ENCODE data around the gene FBN1.

DNA sequence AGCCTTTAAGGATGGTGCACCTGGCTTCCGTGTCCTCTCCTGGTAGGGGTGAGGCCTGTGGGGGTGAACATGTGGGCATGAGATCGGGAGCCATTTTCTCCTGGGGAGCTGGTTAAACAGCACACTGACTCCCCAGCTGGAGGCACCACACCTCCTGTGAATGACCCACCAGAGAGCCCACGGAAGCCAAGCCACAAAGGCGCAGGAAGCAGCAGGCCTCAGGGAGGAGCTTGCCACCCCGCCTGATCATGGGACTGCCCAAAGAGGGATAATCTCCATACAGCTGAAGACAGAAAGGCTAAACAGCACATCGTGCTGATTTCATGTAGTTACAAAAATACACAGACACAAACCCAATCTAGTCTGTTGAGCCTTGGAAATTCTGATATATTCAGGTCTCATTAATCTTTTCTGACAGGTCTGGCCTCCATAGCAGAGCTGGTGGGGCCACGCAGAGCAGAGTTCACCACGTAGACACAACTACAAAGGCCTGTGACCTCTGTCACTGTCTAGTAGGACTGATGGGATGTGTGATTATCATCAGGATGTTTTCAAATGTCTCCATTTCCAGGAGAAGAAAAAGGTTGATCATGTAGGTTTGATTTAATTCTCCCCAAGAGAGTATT lies 239.1 kb downstream of the FBN1 start:
- TF ChIP-seq CTCF (conservative IDR thresholded peaks at IDR 0.05) (no peak), ZFX (IDR thresholded peaks at IDR 0.05) (no peak)

Measured in C4-2B (cell line).